ENCODE results near the gene RAB5B. TPM values are rescaled to one million over a fixed set of nuclear protein-coding genes. Genes with fewer than 3 reads are reported as not detected.

Gene RAB5B
- total RNA-seq, 1 experiment from 2014 or later: 55.0 TPM

- TF ChIP-seq GABPB1 (CRISPR knock-in tag; IDR thresholded peaks at IDR 0.05) (0 out of 2 replicates have a peak, but pooled peaks have one; percentile 26), MAX (CRISPR knock-in tag; IDR thresholded peaks at IDR 0.05) (no peak)
- H3K36me3 Mint-ChIP-seq: peaks cover 26% of the 10 kb centered on the region
- ATAC-seq (no peak), DNase-seq (ENCODE audit: low spot score) (no peak)
- peak overlapping the region; percentile 94 for H3K4me3 Mint-ChIP-seq
- no peaks in the 10 kb centered on the region for H3K27me3 Mint-ChIP-seq (ENCODE audit: low read depth)
- peaks cover 30% of the 10 kb centered on the region for H3K4me1 Mint-ChIP-seq
- CTCF ChIA-PET: interaction anchor here (1.0 to 5.0 kb wide), 5 partner anchors 48 to 281 kb away, joined by 3 to 32 read pairs (median 4); partner anchors contain the start of genes DNAJC14 and RAB5B
- no peaks in the 10 kb centered on the region for H3K9me3 Mint-ChIP-seq
- H3K27ac Mint-ChIP-seq: peak overlapping the region; percentile 96
- POLR2A ChIA-PET: interaction anchor here (1.0 kb wide), 1 partner anchor 108 kb away, joined by 3 read pairs; the partner anchor contains the start of genes ORMDL2 and SARNP
Observed at GRCh38 chr12:55925371-55925770, 48.5 kb upstream of the RAB5B start.

- TF ChIP-seq, protein P1, sequence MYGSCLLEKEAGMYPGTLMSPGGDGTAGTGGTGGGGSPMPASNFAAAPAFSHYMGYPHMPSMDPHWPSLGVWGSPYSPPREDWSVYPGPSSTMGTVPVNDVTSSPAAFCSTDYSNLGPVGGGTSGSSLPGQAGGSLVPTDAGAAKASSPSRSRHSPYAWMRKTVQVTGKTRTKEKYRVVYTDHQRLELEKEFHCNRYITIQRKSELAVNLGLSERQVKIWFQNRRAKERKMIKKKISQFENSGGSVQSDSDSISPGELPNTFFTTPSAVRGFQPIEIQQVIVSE (CRISPR knock-in tag; IDR thresholded peaks at IDR 0.05; ENCODE audit: borderline replicate concordance): no peak
- TF ChIP-seq CREB1 (CRISPR knock-in tag; IDR thresholded peaks at IDR 0.05): no peak
- no peak for TF ChIP-seq ZBTB21 (CRISPR knock-in tag; IDR thresholded peaks at IDR 0.05; ENCODE audit: borderline replicate concordance)
- TF ChIP-seq, protein P2, sequence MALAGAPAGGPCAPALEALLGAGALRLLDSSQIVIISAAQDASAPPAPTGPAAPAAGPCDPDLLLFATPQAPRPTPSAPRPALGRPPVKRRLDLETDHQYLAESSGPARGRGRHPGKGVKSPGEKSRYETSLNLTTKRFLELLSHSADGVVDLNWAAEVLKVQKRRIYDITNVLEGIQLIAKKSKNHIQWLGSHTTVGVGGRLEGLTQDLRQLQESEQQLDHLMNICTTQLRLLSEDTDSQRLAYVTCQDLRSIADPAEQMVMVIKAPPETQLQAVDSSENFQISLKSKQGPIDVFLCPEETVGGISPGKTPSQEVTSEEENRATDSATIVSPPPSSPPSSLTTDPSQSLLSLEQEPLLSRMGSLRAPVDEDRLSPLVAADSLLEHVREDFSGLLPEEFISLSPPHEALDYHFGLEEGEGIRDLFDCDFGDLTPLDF (CRISPR knock-in tag; IDR thresholded peaks at IDR 0.05): no peak
- TF ChIP-seq ZNF317 (CRISPR knock-in tag; IDR thresholded peaks at IDR 0.05; ENCODE audit: borderline replicate concordance, low read depth): no peak
- TF ChIP-seq, protein P3, sequence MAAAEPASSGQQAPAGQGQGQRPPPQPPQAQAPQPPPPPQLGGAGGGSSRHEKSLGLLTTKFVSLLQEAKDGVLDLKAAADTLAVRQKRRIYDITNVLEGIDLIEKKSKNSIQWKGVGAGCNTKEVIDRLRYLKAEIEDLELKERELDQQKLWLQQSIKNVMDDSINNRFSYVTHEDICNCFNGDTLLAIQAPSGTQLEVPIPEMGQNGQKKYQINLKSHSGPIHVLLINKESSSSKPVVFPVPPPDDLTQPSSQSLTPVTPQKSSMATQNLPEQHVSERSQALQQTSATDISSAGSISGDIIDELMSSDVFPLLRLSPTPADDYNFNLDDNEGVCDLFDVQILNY (CRISPR knock-in tag; IDR thresholded peaks at IDR 0.05): no peak
- TF ChIP-seq, protein P4, sequence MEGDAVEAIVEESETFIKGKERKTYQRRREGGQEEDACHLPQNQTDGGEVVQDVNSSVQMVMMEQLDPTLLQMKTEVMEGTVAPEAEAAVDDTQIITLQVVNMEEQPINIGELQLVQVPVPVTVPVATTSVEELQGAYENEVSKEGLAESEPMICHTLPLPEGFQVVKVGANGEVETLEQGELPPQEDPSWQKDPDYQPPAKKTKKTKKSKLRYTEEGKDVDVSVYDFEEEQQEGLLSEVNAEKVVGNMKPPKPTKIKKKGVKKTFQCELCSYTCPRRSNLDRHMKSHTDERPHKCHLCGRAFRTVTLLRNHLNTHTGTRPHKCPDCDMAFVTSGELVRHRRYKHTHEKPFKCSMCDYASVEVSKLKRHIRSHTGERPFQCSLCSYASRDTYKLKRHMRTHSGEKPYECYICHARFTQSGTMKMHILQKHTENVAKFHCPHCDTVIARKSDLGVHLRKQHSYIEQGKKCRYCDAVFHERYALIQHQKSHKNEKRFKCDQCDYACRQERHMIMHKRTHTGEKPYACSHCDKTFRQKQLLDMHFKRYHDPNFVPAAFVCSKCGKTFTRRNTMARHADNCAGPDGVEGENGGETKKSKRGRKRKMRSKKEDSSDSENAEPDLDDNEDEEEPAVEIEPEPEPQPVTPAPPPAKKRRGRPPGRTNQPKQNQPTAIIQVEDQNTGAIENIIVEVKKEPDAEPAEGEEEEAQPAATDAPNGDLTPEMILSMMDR (IDR thresholded peaks at IDR 0.05): no peak
- TF ChIP-seq, protein P5, sequence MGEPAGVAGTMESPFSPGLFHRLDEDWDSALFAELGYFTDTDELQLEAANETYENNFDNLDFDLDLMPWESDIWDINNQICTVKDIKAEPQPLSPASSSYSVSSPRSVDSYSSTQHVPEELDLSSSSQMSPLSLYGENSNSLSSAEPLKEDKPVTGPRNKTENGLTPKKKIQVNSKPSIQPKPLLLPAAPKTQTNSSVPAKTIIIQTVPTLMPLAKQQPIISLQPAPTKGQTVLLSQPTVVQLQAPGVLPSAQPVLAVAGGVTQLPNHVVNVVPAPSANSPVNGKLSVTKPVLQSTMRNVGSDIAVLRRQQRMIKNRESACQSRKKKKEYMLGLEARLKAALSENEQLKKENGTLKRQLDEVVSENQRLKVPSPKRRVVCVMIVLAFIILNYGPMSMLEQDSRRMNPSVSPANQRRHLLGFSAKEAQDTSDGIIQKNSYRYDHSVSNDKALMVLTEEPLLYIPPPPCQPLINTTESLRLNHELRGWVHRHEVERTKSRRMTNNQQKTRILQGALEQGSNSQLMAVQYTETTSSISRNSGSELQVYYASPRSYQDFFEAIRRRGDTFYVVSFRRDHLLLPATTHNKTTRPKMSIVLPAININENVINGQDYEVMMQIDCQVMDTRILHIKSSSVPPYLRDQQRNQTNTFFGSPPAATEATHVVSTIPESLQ (CRISPR knock-in tag; IDR thresholded peaks at IDR 0.05): no peak
- no peak for TF ChIP-seq TCF7 (CRISPR knock-in tag; IDR thresholded peaks at IDR 0.05; ENCODE audit: low read depth)
- TF ChIP-seq, protein P6, sequence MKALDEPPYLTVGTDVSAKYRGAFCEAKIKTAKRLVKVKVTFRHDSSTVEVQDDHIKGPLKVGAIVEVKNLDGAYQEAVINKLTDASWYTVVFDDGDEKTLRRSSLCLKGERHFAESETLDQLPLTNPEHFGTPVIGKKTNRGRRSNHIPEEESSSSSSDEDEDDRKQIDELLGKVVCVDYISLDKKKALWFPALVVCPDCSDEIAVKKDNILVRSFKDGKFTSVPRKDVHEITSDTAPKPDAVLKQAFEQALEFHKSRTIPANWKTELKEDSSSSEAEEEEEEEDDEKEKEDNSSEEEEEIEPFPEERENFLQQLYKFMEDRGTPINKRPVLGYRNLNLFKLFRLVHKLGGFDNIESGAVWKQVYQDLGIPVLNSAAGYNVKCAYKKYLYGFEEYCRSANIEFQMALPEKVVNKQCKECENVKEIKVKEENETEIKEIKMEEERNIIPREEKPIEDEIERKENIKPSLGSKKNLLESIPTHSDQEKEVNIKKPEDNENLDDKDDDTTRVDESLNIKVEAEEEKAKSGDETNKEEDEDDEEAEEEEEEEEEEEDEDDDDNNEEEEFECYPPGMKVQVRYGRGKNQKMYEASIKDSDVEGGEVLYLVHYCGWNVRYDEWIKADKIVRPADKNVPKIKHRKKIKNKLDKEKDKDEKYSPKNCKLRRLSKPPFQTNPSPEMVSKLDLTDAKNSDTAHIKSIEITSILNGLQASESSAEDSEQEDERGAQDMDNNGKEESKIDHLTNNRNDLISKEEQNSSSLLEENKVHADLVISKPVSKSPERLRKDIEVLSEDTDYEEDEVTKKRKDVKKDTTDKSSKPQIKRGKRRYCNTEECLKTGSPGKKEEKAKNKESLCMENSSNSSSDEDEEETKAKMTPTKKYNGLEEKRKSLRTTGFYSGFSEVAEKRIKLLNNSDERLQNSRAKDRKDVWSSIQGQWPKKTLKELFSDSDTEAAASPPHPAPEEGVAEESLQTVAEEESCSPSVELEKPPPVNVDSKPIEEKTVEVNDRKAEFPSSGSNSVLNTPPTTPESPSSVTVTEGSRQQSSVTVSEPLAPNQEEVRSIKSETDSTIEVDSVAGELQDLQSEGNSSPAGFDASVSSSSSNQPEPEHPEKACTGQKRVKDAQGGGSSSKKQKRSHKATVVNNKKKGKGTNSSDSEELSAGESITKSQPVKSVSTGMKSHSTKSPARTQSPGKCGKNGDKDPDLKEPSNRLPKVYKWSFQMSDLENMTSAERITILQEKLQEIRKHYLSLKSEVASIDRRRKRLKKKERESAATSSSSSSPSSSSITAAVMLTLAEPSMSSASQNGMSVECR (CRISPR knock-in tag; IDR thresholded peaks at IDR 0.05; ENCODE audit: borderline replicate concordance): no peak
- TF ChIP-seq SMAD3 (CRISPR knock-in tag; IDR thresholded peaks at IDR 0.05; ENCODE audit: borderline replicate concordance): no peak
- no peak for TF ChIP-seq ZNF396 (CRISPR knock-in tag; IDR thresholded peaks at IDR 0.05; ENCODE audit: borderline replicate concordance)
- no peak for TF ChIP-seq SP1 (CRISPR knock-in tag; conservative IDR thresholded peaks at IDR 0.05)
- TF ChIP-seq CBFB (CRISPR knock-in tag; IDR thresholded peaks at IDR 0.05; ENCODE audit: low read depth): no peak
- peaks cover 37% of the 10 kb centered on the region for H3K4me1 Mint-ChIP-seq
- no peaks in the 10 kb centered on the region for H3K9me3 Mint-ChIP-seq
- H3K27ac Mint-ChIP-seq: peak overlapping the region; percentile 96
- H3K27me3 Mint-ChIP-seq (ENCODE audit: low read depth): peaks cover 2% of the 10 kb centered on the region
- H3K4me3 Mint-ChIP-seq: peak overlapping the region; percentile 94
- ATAC-seq (no peak), DNase-seq (ENCODE audit: low spot score) (no peak)
- POLR2A ChIA-PET: interaction anchor here (0.9 to 2.7 kb wide), 4 partner anchors 47 to 197 kb away, joined by 3 to 16 read pairs (median 4); partner anchors contain the start of genes DNAJC14, ORMDL2, RAB5B and SARNP
- peaks cover 26% of the 10 kb centered on the region for H3K36me3 Mint-ChIP-seq
- CTCF ChIA-PET: interaction anchor here (0.8 to 5.0 kb wide), 15 partner anchors 8 to 280 kb away, joined by 3 to 32 read pairs (median 3); partner anchors contain the start of genes DNAJC14, ORMDL2, RAB5B and SARNP
Observed at GRCh38 chr12:55925870-55926737, 47.8 kb upstream of the RAB5B start.

Data from WTC11 (cell line).